SK-N-SH (cell line): ENCODE data around the gene SBF2. TPM values are rescaled to one million over a fixed set of nuclear protein-coding genes. Genes with fewer than 3 reads are reported as not detected.

ENCODE experiments used
- CTCF ChIA-PET: fragments of 300-600, 350-600 bp; formaldehyde crosslinking; extraction: SDS; loops from one replicate; lab custom pipeline; 2021; lab: Yijun Ruan, JAX
- POLR2A ChIA-PET: fragments of 350-600 bp; sonication (Branson Sonifier 250); formaldehyde crosslinking; extraction: SDS; loops from one replicate; lab custom pipeline; 2020; ENCODE audit warnings: antibody characterized with exemption, inconsistent platforms; lab: Yijun Ruan, JAX
- DNase-seq: peaks from one replicate; pipeline ENCODE4 v3.0.0; 2012
- H2AFZ ChIP-seq: fragments of 200-600 bp; sonication (generic); 2 replicates; pipeline ENCODE4 v1.8.1; 2016; ENCODE audit warnings: antibody characterized with exemption, mild to moderate bottlenecking, low read depth
- H3F3A ChIP-seq: fragments of 200-600 bp; sonication (generic); replicated peaks from 2 replicates; pipeline ENCODE3; 2016; ENCODE audit warnings: antibody characterized with exemption, mild to moderate bottlenecking; ENCODE audit not compliant: insufficient read depth
- H3K27ac ChIP-seq, 2 experiments: fragments of 200-500 bp in 1 of 2; fragments of 200-600 bp in 1 of 2; sonication (Bioruptor generic) in 1 of 2; sonication (generic), shearing (Covaris generic) in 1 of 2; 2 replicates each; pipeline versions ENCODE4 v1.5.1 to v1.6.1; 2014 to 2016; ENCODE audit warnings: low read depth in 2 of 2, inconsistent platforms in 1 of 2, low read length in 1 of 2, mild to moderate bottlenecking in 1 of 2, mixed read lengths in 1 of 2
- H3K27me3 ChIP-seq: fragments of 200-600 bp; sonication (generic), shearing (Covaris generic); 2 replicates; pipeline ENCODE4 v1.6.1; 2016; ENCODE audit warnings: mixed run types; ENCODE audit not compliant: insufficient read depth
- H3K36me3 ChIP-seq, 2 experiments: fragments of 200-500 bp in 1 of 2; fragments of 200-600 bp in 1 of 2; sonication (Bioruptor generic) in 1 of 2; sonication (generic) in 1 of 2; replicated peaks in 1 of 2; 2 replicates each; pipeline versions ENCODE3 to v1.5.1; 2014 to 2016; ENCODE audit warnings: low read length in 1 of 2, mild to moderate bottlenecking in 1 of 2; ENCODE audit not compliant: insufficient read depth in 2 of 2, control insufficient read depth in 1 of 2
- H3K4me1 ChIP-seq, 2 experiments: fragments of 200-500 bp in 1 of 2; fragments of 200-600 bp in 1 of 2; sonication (Bioruptor generic) in 1 of 2; sonication (generic), shearing (Covaris generic) in 1 of 2; 2 replicates each; pipeline versions ENCODE4 v1.5.1 to v1.6.1; 2014 to 2016; ENCODE audit warnings: low read depth in 1 of 2, low read length in 1 of 2, mixed run types in 1 of 2; ENCODE audit not compliant: insufficient read depth in 2 of 2, control insufficient read depth in 1 of 2
- H3K4me2 ChIP-seq: fragments of 200-600 bp; sonication (generic), shearing (Covaris generic); 2 replicates; pipeline ENCODE4 v1.6.1; 2017; ENCODE audit warnings: mixed run types
- H3K4me3 ChIP-seq, 2 experiments: fragments of 200-500 bp in 1 of 2; fragments of 200-600 bp in 1 of 2; sonication (Bioruptor generic) in 1 of 2; sonication (generic), shearing (Covaris generic) in 1 of 2; 2 replicates each; pipeline versions ENCODE4 v1.5.1 to v1.8.1; 2014 to 2016; ENCODE audit warnings: low read depth in 2 of 2, inconsistent platforms in 1 of 2, low read length in 1 of 2, mild to moderate bottlenecking in 1 of 2, mixed read lengths in 1 of 2, moderate library complexity in 1 of 2
- H3K79me2 ChIP-seq: fragments of 200-600 bp; sonication (generic); 2 replicates; pipeline ENCODE4 v1.8.1; 2017; ENCODE audit warnings: mild to moderate bottlenecking; ENCODE audit not compliant: insufficient read depth
- H3K9ac ChIP-seq: fragments of 200-600 bp; sonication (generic); 2 replicates; pipeline ENCODE4 v1.6.1; 2017; ENCODE audit warnings: mixed run types
- H3K9me2 ChIP-seq: fragments of 200-600 bp; sonication (generic); 2 replicates; pipeline ENCODE4 v1.6.1; 2017; ENCODE audit warnings: mixed run types
- H3K9me3 ChIP-seq: fragments of 200-600 bp; sonication (generic); 2 replicates; pipeline ENCODE4 v1.6.1; 2017; ENCODE audit warnings: mixed run types, mild to moderate bottlenecking, moderate library complexity
- H4K20me1 ChIP-seq: fragments of 200-600 bp; sonication (generic); 2 replicates; pipeline ENCODE4 v1.6.1; 2017; ENCODE audit warnings: mild to moderate bottlenecking, mixed run types; ENCODE audit not compliant: insufficient read depth
- CHD2 ChIP-seq: fragments of 150-350 bp; IDR thresholded peaks from 2 replicates; pipeline ENCODE4 v1.6.1; 2018; ENCODE audit warnings: low read length; ENCODE audit not compliant: partially characterized antibody
- EP300 ChIP-seq, 2 experiments: IDR thresholded peaks; 2 replicates each; pipeline versions ENCODE4 v1.4.0 to v1.6.1; 2012; ENCODE audit warnings: borderline replicate concordance in 1 of 2, low read depth in 1 of 2, low read length in 1 of 2
- EZH2phosphoT487 ChIP-seq: fragments of 200-600 bp; sonication (generic); IDR thresholded peaks from 2 replicates; pipeline ENCODE4 v1.6.1; 2017; ENCODE audit warnings: low read depth, mixed run types, mild to moderate bottlenecking, antibody characterized with exemption, moderate library complexity, borderline replicate concordance
- FOSL2 ChIP-seq: IDR thresholded peaks from 2 replicates; pipeline ENCODE4 v1.4.0; 2012; ENCODE audit warnings: low read depth, mild to moderate bottlenecking, moderate library complexity, borderline replicate concordance
- FOXJ3 ChIP-seq: sonication (generic); formaldehyde crosslinking; IDR thresholded peaks from 2 replicates; pipeline ENCODE4 v1.5.1; 2020; ENCODE audit warnings: mild to moderate bottlenecking, missing genetic modification reagents
- FOXM1 ChIP-seq: IDR thresholded peaks from 2 replicates; pipeline ENCODE4 v1.4.0; 2012; ENCODE audit warnings: low read depth, mild to moderate bottlenecking
- GABPA ChIP-seq: IDR thresholded peaks from 2 replicates; pipeline ENCODE4 v1.4.0; 2012; ENCODE audit warnings: low read depth, mild to moderate bottlenecking
- JUND ChIP-seq: IDR thresholded peaks from 2 replicates; pipeline ENCODE4 v1.4.0; 2012
- MEF2A ChIP-seq: IDR thresholded peaks from 2 replicates; pipeline ENCODE4 v1.4.0; 2012; ENCODE audit warnings: low read depth, borderline replicate concordance
- NFIC ChIP-seq: IDR thresholded peaks from 2 replicates; pipeline ENCODE4 v1.4.0; 2012; ENCODE audit warnings: borderline replicate concordance
- NRF1 ChIP-seq: IDR thresholded peaks from 2 replicates; pipeline ENCODE4 v1.6.1; 2012; ENCODE audit warnings: low read depth, mild to moderate bottlenecking, low read length
- POLR2AphosphoS5 ChIP-seq: IDR thresholded peaks from 2 replicates; pipeline ENCODE4 v1.6.1; 2012; ENCODE audit warnings: low read depth, low read length
- RAD21 ChIP-seq: IDR thresholded peaks from 2 replicates; pipeline ENCODE4 v1.6.1; 2012; ENCODE audit warnings: mild to moderate bottlenecking, low read length
- RFX5 ChIP-seq: IDR thresholded peaks from 2 replicates; pipeline ENCODE4 v1.6.1; 2012; ENCODE audit warnings: mild to moderate bottlenecking, improper control_type of control experiment, low read length
- SIN3A ChIP-seq: IDR thresholded peaks from 2 replicates; pipeline ENCODE4 v1.6.1; 2012; ENCODE audit warnings: low read depth, mild to moderate bottlenecking, low read length, moderate library complexity, borderline replicate concordance
- WGBS: methylation state at CpG from one replicate; pipeline ENCODE4 v1.1.6; 2017; ENCODE audit warnings: low lambda C conversion rate; 5-methylcytosine and 5-hydroxymethylcytosine counted together
- polyA plus RNA-seq, 3 experiments: library from polyadenylated mRNA; depleted of rRNA; stranded (reverse); fragments of >200 nt; gene quantifications; 2 replicates each; pipeline ENCODE4 v1.2.3, GENCODE V29; 2012
- TF ChIP-seq, protein P1 (sequence below): fragments of 150-350 bp; IDR thresholded peaks from 2 replicates; pipeline ENCODE4 v1.6.1; 2017; ENCODE audit warnings: antibody characterized with exemption, low read length, low read depth, borderline replicate concordance

SBF2 gene
- polyA plus RNA-seq, 1 of the 3 experiments (the other 2 are of a cell fraction), result 23.0 TPM

DNA sequence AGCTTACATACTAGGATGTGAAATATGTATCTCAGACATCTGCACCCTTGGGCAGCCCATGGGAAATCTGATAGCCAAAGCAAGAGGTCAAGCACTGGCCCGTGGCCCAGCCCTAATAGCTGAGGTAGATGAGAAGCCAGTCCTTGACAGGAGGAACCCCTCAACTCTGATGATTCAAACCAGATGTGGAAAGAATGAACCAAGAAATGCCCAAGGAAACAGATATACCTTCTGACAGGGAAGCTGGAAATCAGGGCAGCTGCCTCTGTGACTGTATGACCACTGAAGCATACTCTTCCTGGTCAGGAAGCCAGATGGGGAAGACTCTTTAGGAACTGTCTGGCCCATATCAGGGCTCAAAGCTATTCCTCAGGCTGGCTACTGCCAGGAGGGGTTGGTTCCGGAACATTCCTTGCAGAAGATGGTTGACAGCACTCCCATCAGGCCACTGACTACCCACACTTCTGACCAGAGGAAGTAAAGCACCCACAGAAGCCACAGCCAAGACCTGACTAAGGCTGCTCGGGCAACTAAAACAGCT lies 506.0 kb downstream of the SBF2 start (continued):
- TF ChIP-seq NFIC (peak; percentile 84), SIN3A (peak; percentile 76; the same call in 1 of the 2 replicates), RAD21 (no peak), POLR2AphosphoS5 (peak; percentile 91), NRF1 (no peak), EP300 (IDR thresholded peaks at IDR 0.05; ENCODE audit: borderline replicate concordance in 1 of 2, low read depth in 1 of 2, low read length in 1 of 2) (peak in 1 of 2 experiments; percentile 83; a peak in 3 of 4 replicates), FOXM1 (peak; percentile 29; the same call in 1 of the 2 replicates)

GRCh38 chr11:9787260-9787659 lies 506.8 kb downstream of the SBF2 start:
- Histone ChIP-seq H3K9ac (no peak overlapping the region), H3F3A (peaks cover 8% of the 10 kb centered on the region), H3K79me2 (no peaks in the 10 kb centered on the region), H4K20me1 (no peaks in the 10 kb centered on the region), H2AFZ (no peak overlapping the region), H3K9me3 (no peaks in the 10 kb centered on the region), H3K4me3 (no peak overlapping the region), H3K36me3 (peaks cover 30 to 36% of the 10 kb centered on the region in 2 experiments), H3K9me2 (no peaks in the 10 kb centered on the region), H3K4me2 (no peak overlapping the region), H3K4me1 (peaks cover 7 to 15% of the 10 kb centered on the region in 2 experiments; a peak in 2 of 4 replicates), H3K27ac (peak overlapping the region; percentile 69 to 79; a peak in 3 of 4 replicates), H3K27me3 (no peaks in the 10 kb centered on the region)
- TF ChIP-seq CHD2 (no peak), FOSL2 (no peak), NFIC (no peak)
- ChIA-PET POLR2A (no interaction called here), CTCF (interaction anchor here (1.1 kb wide), 1 partner anchor 185 kb away, joined by 3 read pairs; no protein-coding TSS in a partner anchor)
- WGBS, result 88% methylated on average over 5 of the region's 5 CpGs
- DNase-seq, result no peak

DNA sequence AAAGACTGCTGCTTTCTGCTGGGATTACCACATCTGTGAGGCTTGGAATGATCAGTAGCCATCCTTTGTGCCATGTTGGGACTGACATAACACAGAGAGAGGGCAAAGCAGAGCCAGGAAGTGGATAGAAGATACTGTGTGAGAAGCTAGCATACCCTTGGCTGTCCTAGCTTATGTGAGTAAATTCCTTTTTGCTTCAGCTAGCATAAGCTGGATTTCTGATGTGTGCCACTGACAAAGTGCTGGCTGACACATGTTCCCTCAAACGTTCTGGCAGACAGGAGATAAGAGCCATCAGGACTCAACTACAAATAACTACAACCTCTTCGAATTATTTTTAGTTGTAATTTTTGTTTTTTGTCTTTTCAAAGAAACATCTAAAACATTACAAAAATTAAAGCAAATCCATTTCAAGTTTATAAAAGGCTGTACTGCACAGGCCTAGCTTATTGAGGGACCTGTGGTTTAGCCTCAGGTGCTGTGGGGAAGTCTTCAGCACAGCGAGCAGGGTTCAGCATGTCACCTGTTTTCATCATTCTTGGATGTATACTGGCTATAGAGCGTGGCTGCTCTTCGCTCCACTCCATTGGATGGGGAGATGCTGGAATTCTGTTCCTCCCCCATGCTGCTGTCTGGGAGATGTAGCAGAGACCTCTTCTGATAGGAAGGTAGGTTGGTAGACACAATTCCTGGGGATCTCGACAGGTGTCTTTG lies 509.3 kb downstream of the SBF2 start:
- H2AFZ ChIP-seq, result no peak overlapping the region
- H4K20me1 ChIP-seq, result no peaks in the 10 kb centered on the region
- no peak for TF ChIP-seq GABPA
- no peak for TF ChIP-seq SIN3A
- TF ChIP-seq POLR2AphosphoS5, result no peak
- TF ChIP-seq MEF2A, result no peak
- TF ChIP-seq JUND, result no peak
- TF ChIP-seq FOXJ3 (CRISPR knock-in tag), result no peak
- TF ChIP-seq, protein P1, sequence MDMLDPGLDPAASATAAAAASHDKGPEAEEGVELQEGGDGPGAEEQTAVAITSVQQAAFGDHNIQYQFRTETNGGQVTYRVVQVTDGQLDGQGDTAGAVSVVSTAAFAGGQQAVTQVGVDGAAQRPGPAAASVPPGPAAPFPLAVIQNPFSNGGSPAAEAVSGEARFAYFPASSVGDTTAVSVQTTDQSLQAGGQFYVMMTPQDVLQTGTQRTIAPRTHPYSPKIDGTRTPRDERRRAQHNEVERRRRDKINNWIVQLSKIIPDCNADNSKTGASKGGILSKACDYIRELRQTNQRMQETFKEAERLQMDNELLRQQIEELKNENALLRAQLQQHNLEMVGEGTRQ, result no peak
- TF ChIP-seq FOXM1, result no peak
- TF ChIP-seq EZH2phosphoT487, result no peak
- TF ChIP-seq RFX5, result no peak
- no peaks in the 10 kb centered on the region for H3K27me3 ChIP-seq
- CTCF ChIA-PET, result no interaction called here
- peak overlapping the region in 1 of 2 experiments; percentile 68; a peak in 2 of 4 replicates for H3K27ac ChIP-seq
- no peaks in the 10 kb centered on the region for H3K9me2 ChIP-seq
- no peaks in the 10 kb centered on the region for H3K79me2 ChIP-seq
- H3K36me3 ChIP-seq, result peaks cover 37 to 45% of the 10 kb centered on the region in 2 experiments
- DNase-seq, result no peak
- no peak overlapping the region for H3K4me3 ChIP-seq
- peaks cover 7 to 15% of the 10 kb centered on the region in 2 experiments; a peak in 2 of 4 replicates for H3K4me1 ChIP-seq
- no peaks in the 10 kb centered on the region for H3K9me3 ChIP-seq
- H3K4me2 ChIP-seq, result no peak overlapping the region
- 77% methylated on average over 6 of the region's 6 CpGs for WGBS
- no peak overlapping the region for H3K9ac ChIP-seq
- POLR2A ChIA-PET, result no interaction called here
- peaks cover 8% of the 10 kb centered on the region for H3F3A ChIP-seq
